Measurements from ENCODE around the gene ABCA3. TPM values are rescaled to one million over a fixed set of nuclear protein-coding genes. Genes with fewer than 3 reads are reported as not detected.

ABCA3 gene
- total RNA-seq, 2 experiments from 2014 or later: 6.9 to 7.4 TPM

- CTCF ChIA-PET: no interaction called here
- POLR2A ChIA-PET: no interaction called here
Observed at GRCh38 chr16:2325181-2325580, 15.3 kb downstream of the ABCA3 start.

GRCh38 chr16:2324296-2324859 lies 16.1 kb downstream of the ABCA3 start:
- POLR2A ChIA-PET: no interaction called here

GRCh38 chr16:2323701-2324100 lies 16.8 kb downstream of the ABCA3 start:
- POLR2A ChIA-PET: no interaction called here
- CTCF ChIA-PET: no interaction called here

More at GRCh38 chr16:2324296-2324859, 16.1 kb downstream of the ABCA3 start:
- CTCF ChIA-PET: no interaction called here

GRCh38 chr16:2319606-2320005 lies 20.9 kb downstream of the ABCA3 start:
- ChIA-PET POLR2A (no interaction called here), CTCF (interaction anchor here (1.1 kb wide), 1 partner anchor 13 kb away, joined by 3 read pairs; no protein-coding TSS in a partner anchor)

GRCh38 chr16:2317231-2318020 lies 23.1 kb downstream of the ABCA3 start:
- ChIA-PET CTCF (no interaction called here), POLR2A (no interaction called here)

- ChIA-PET POLR2A (no interaction called here), CTCF (interaction anchor here (0.7 kb wide), 1 partner anchor 115 kb away, joined by 3 read pairs; no protein-coding TSS in a partner anchor)
Observed at GRCh38 chr16:2308089-2308962, 32.2 kb downstream of the ABCA3 start.

- ChIA-PET CTCF (no interaction called here), POLR2A (no interaction called here)
Observed at GRCh38 chr16:2299915-2300192, 40.7 kb downstream of the ABCA3 start.

GRCh38 chr16:2299121-2299914 lies 41.2 kb downstream of the ABCA3 start:
- ChIA-PET CTCF (no interaction called here), POLR2A (no interaction called here)

GRCh38 chr16:2298621-2299020 lies 41.9 kb downstream of the ABCA3 start:
- CTCF ChIA-PET: interaction anchor here (1.1 kb wide), 1 partner anchor 97 kb away, joined by 3 read pairs; no protein-coding TSS in a partner anchor
- POLR2A ChIA-PET: no interaction called here

- POLR2A ChIA-PET: no interaction called here
- CTCF ChIA-PET: interaction anchor here (1.1 kb wide), 1 partner anchor 98 kb away, joined by 3 read pairs; no protein-coding TSS in a partner anchor
Observed at GRCh38 chr16:2297506-2297860, 43.0 kb downstream of the ABCA3 start.

- POLR2A ChIA-PET: no interaction called here
Observed at GRCh38 chr16:2296661-2297505, 43.6 kb downstream of the ABCA3 start.

GRCh38 chr16:2295056-2295798 lies 45.3 kb downstream of the ABCA3 start:
- CTCF ChIA-PET: interaction anchor here (1.0 kb wide), 1 partner anchor 217 kb away, joined by 3 read pairs; no protein-coding TSS in a partner anchor
- POLR2A ChIA-PET: no interaction called here

More at GRCh38 chr16:2296661-2297505, 43.6 kb downstream of the ABCA3 start:
- CTCF ChIA-PET: interaction anchor here (0.6 to 0.9 kb wide), 2 partner anchors 27 to 37 kb away, joined by 3 to 4 read pairs; no protein-coding TSS in a partner anchor

- CTCF ChIA-PET: no interaction called here
- POLR2A ChIA-PET: no interaction called here
Observed at GRCh38 chr16:2292221-2292620, 48.3 kb downstream of the ABCA3 start.

GRCh38 chr16:2289282-2289681 lies 51.2 kb downstream of the ABCA3 start:
- CTCF ChIA-PET: interaction anchor here (1.3 kb wide), 1 partner anchor 346 kb away, joined by 3 read pairs; the partner anchor contains the start of gene MSRB1
- POLR2A ChIA-PET: interaction anchor here (0.6 kb wide), 1 partner anchor 134 kb away, joined by 3 read pairs; no protein-coding TSS in a partner anchor

GRCh38 chr16:2288726-2289125 lies 51.8 kb downstream of the ABCA3 start:
- ChIA-PET POLR2A (interaction anchor here (0.6 kb wide), 2 partner anchors 9 to 134 kb away, joined by 3 read pairs; no protein-coding TSS in a partner anchor), CTCF (interaction anchor here (1.3 kb wide), 1 partner anchor 346 kb away, joined by 3 read pairs; the partner anchor contains the start of gene MSRB1)

- ChIA-PET POLR2A (no interaction called here), CTCF (interaction anchor here (1.3 kb wide), 1 partner anchor 345 kb away, joined by 3 read pairs; the partner anchor contains the start of gene MSRB1)
Observed at GRCh38 chr16:2287916-2288547, 52.5 kb downstream of the ABCA3 start.

GRCh38 chr16:2286550-2286949 lies 54.0 kb downstream of the ABCA3 start:
- ChIA-PET CTCF (no interaction called here), POLR2A (no interaction called here)

All from activated CD8-positive, alpha-beta memory T cell treated with anti-CD3 and anti-CD28 coated beads for 36 hours (primary cell).